Epithelial cell of proximal tubule (primary cell): ENCODE results near the gene MRPL54. TPM values are rescaled to one million over a fixed set of nuclear protein-coding genes. Genes with fewer than 3 reads are reported as not detected.

Experiments
- DNase-seq: peaks from one replicate; pipeline ENCODE4 v3.0.0-alpha.2; 2011; ENCODE audit warnings: low read depth
- H3K4me3 ChIP-seq: 2 replicates; pipeline ENCODE4 v1.5.1; 2011; ENCODE audit warnings: low read depth, mild to moderate bottlenecking, low read length
- CTCF ChIP-seq: conservative IDR thresholded peaks from 2 replicates; pipeline ENCODE4 v1.5.1; 2012; ENCODE audit warnings: low read depth, mild to moderate bottlenecking, low read length
- total RNA-seq: library from RNA; depleted of rRNA; stranded (reverse); fragments of >200 nt; gene quantifications from 2 replicates; pipeline ENCODE4 v1.2.3, GENCODE V29; 2015

MRPL54 gene
- total RNA-seq, 1 donor from 2014 or later, result 102 TPM

- no peak for DNase-seq
- TF ChIP-seq CTCF, result no peak
- no peak overlapping the region for H3K4me3 ChIP-seq
Observed at GRCh38 chr19:3732108-3732507, 30.4 kb upstream of the MRPL54 start.

GRCh38 chr19:3733549-3734309 is 28.8 kb upstream of the MRPL54 start:
- no peak for TF ChIP-seq CTCF
- H3K4me3 ChIP-seq, result no peak overlapping the region
- no peak for DNase-seq

GRCh38 chr19:3734310-3734600 is 28.2 kb upstream of the MRPL54 start:
- DNase-seq, result no peak
- no peak for TF ChIP-seq CTCF
- H3K4me3 ChIP-seq, result no peak overlapping the region

GRCh38 chr19:3736106-3736724 is 26.3 kb upstream of the MRPL54 start:
- no peak for TF ChIP-seq CTCF
- no peak overlapping the region for H3K4me3 ChIP-seq
- no peak for DNase-seq

GRCh38 chr19:3737487-3738205 is 24.8 kb upstream of the MRPL54 start:
- H3K4me3 ChIP-seq, result no peak overlapping the region
- no peak for DNase-seq
- TF ChIP-seq CTCF, result no peak

- TF ChIP-seq CTCF, result no peak
- H3K4me3 ChIP-seq, result no peak overlapping the region
- no peak for DNase-seq
Observed at GRCh38 chr19:3738477-3739220, 23.8 kb upstream of the MRPL54 start.
